ENCODE results near the gene THSD4.

THSD4 gene

GRCh38 chr15:71806452-71806931, 691.2 kb downstream of the THSD4 start:
- no peak for DNase-seq

GRCh38 chr15:71807125-71807629, 691.9 kb downstream of the THSD4 start:
- no peak for DNase-seq

GRCh38 chr15:71807691-71808091, 692.4 kb downstream of the THSD4 start:
- DNase-seq = no peak

- no peak for DNase-seq
Observed at GRCh38 chr15:71808311-71809020, 693.2 kb downstream of the THSD4 start.

- DNase-seq = no peak
Observed at GRCh38 chr15:71809346-71809745, 694.1 kb downstream of the THSD4 start.

GRCh38 chr15:71810256-71811035, 695.2 kb downstream of the THSD4 start, which contains the start of gene NR2E3:
NR2E3 (plus strand) TSS chr15:71810554; CDS start chr15:71810744, 190 bp downstream.
- no peak for DNase-seq

- no peak for DNase-seq
Observed at GRCh38 chr15:71811036-71811736, 695.9 kb downstream of the THSD4 start.

- DNase-seq = no peak
Observed at GRCh38 chr15:71811752-71812735, 696.8 kb downstream of the THSD4 start.

- DNase-seq = no peak
Observed at GRCh38 chr15:71812966-71813722, 697.9 kb downstream of the THSD4 start.

- no peak for DNase-seq
Observed at GRCh38 chr15:71813723-71814470, 698.6 kb downstream of the THSD4 start.

- no peak for DNase-seq
Observed at GRCh38 chr15:71815301-71815700, 700.0 kb downstream of the THSD4 start.

GRCh38 chr15:71817351-71817750, 702.1 kb downstream of the THSD4 start:
- no peak for DNase-seq

GRCh38 chr15:71820127-71820526, 704.9 kb downstream of the THSD4 start:
- no peak for DNase-seq

- DNase-seq = no peak
Observed at GRCh38 chr15:71821547-71822129, 706.4 kb downstream of the THSD4 start.

- DNase-seq = no peak
Observed at GRCh38 chr15:71822890-71823630, 707.8 kb downstream of the THSD4 start.

- DNase-seq = no peak
Observed at GRCh38 chr15:71823801-71824200, 708.5 kb downstream of the THSD4 start.

GRCh38 chr15:71825021-71825730, 709.9 kb downstream of the THSD4 start:
- no peak for DNase-seq

- no peak for DNase-seq
Observed at GRCh38 chr15:71826196-71826595, 710.9 kb downstream of the THSD4 start.

Measured in T-helper 9 cell (primary cell).